Mammary epithelial cell (primary cell): ENCODE measurements around the gene CES5A.

ENCODE experiments used
- EZH2 ChIP-seq: IDR thresholded peaks from 2 replicates; pipeline ENCODE4 v1.6.1; 2012; ENCODE audit warnings: low read length, inconsistent platforms, borderline replicate concordance
- TF ChIP-seq, protein P1 (sequence below), 2 donors: IDR thresholded peaks in 1 of 2; conservative IDR thresholded peaks in 1 of 2; 2 replicates each; pipeline ENCODE4 v1.5.1; 2011 to 2012; ENCODE audit warnings: inconsistent platforms in 2 of 2, low read length in 2 of 2, mild to moderate bottlenecking in 2 of 2, control low read depth in 1 of 2, low read depth in 1 of 2; ENCODE audit not compliant: insufficient read depth in 1 of 2; ENCODE audit errors: extremely low read depth in 1 of 2

DNA sequence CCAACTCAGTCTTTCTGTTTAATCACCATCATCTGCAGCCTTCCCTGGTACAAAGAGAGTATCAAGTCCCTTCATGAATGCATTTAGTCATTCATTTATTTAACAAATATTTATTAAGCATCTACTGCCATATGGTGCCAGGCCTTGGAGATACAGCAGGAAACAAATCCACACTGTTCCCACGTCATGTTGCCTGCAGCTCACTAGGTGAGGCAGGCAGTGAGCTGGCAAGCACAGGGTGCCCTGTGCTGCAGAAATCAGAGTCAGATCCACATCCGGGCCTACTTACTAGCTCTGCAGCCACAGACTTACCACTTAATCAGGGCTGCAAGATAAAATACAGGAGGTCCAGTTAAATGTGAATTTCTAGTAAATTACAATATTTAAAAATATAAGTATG lies 38.5 kb upstream of the CES5A start:
- TF ChIP-seq EZH2, result no peak
- TF ChIP-seq, protein P1, sequence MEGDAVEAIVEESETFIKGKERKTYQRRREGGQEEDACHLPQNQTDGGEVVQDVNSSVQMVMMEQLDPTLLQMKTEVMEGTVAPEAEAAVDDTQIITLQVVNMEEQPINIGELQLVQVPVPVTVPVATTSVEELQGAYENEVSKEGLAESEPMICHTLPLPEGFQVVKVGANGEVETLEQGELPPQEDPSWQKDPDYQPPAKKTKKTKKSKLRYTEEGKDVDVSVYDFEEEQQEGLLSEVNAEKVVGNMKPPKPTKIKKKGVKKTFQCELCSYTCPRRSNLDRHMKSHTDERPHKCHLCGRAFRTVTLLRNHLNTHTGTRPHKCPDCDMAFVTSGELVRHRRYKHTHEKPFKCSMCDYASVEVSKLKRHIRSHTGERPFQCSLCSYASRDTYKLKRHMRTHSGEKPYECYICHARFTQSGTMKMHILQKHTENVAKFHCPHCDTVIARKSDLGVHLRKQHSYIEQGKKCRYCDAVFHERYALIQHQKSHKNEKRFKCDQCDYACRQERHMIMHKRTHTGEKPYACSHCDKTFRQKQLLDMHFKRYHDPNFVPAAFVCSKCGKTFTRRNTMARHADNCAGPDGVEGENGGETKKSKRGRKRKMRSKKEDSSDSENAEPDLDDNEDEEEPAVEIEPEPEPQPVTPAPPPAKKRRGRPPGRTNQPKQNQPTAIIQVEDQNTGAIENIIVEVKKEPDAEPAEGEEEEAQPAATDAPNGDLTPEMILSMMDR (conservative IDR thresholded peaks at IDR 0.05 in 1 of 2, IDR thresholded peaks at IDR 0.05 in 1 of 2; ENCODE audit: extremely low read depth in 1 of 2, insufficient read depth in 1 of 2, low read depth in 1 of 2, low read length in 2 of 2), result no peak
